GM21723 (cell line): ENCODE results near the gene ATP2A3.

ENCODE experiments used
- ATAC-seq: cut with Tn5 transposase; IDR thresholded peaks from one replicate; pipeline ENCODE4 v1.9.1; 2021; ENCODE audit warnings: mild to moderate bottlenecking, moderate library complexity; ENCODE audit not compliant: unreplicated experiment

The ATP2A3 gene

GRCh38 chr17:3929764-3930163 is 34.5 kb downstream of the ATP2A3 start:
- no peak for ATAC-seq

DNA sequence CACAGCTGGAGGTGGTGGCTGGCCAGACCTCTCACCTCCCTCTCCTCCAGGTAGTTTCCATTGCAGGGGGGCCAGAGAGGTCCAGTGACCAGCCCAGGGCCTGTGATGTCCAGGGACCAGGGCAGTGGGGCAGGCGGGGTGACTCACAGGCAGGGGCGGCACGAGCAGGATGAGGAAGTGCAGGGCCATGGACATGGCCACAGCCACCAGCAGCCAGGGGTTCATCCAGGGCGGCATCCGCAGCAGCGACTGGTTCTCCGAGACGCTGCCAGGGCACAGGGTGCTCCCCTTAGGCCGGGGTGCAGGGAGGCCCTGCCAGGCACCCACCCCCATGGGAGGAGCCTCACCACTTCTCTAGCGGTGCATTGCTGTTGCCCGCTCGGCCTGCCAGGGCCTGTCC is 35.1 kb downstream of the ATP2A3 start:
- ATAC-seq: no peak

DNA sequence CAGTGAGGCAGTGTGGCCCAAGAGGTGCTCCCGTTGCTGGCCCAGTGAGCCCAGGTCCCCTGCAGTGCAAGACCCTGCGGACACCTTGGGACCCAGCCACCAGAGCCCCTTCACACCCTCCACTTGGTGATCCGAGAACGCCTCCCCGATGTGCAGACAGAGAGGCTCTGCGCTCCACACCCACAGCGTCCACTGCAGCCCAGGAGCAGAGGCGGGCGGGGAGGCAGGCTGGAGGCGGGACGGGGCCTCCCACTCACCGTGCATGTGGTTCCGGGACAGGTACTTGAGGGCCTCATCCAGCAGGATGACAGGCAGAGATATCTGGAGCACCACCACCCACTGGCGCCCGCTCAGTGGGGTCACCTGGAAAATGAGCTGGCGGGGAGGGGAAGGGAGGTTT is 35.8 kb downstream of the ATP2A3 start:
- ATAC-seq: no peak

DNA sequence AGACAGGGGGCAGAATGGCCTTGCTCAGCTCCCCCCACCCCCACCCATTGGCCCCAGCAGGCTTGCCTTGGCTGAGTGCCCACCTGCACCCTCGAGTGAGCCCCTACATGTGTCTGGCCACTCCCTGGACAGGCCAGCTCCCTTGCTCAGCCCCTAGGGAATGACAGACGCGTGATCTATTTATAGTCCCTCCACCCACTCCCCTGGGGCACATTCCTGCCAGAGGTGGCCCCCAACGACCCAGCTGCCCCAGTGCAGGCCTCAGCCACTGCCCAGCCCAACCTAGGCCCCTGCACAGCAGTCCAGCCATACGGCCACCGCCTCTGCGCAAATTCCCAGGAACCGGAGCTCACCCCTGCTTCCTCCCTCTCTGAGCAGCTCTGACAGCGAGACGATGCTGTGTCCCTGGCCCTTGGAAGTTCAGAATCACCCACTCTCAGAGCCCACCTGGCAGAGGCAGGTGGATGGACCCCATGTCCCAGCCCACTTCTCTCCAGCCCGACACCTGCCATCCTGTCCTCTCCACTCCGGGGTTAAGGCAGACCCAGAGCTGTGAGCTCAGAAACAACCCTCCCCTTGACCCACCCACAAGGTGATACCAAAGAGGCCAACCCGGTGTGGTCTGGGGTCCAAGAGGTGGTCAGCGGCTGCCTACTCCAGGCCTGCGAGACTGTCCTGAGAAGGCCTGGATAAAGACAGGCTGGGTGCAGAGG is 36.5 kb downstream of the ATP2A3 start:
- no peak for ATAC-seq

DNA sequence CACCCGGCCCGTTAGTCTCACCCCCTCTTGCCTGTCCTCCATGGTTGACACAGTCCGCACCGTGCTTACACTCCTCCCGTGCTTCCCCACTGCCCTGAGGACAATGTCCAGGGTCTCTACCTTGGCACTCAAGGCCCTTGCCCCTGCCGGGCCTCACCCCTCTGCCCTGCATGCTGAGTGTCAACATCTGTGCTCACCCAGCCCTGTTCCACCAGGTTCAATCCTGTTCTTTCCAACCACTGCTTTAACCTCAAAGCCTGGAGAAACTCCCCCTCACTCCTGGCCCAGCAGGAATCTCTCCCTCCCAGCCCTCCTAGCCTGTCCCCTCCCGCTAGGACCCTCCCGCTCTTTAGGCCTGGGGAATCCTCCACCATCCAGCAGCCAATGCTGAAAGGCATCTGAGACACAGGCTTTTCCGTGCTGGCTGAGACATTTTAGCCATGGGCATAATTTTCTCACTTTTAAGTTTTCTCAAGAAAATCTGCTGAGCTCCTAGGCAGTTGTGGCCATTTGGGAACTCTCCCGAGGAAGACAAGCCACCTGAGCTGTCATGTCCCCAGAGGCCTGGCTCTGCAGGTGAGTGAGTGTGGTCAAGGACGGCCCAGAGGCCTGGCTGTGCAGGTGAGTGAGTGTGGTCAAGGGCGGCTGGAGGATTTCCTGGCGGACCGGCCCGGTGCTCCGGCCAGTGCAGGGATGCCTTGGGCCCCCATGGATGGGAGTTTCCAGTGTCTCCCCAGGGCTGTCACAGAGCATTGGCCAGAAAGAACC is 37.2 kb downstream of the ATP2A3 start:
- no peak for ATAC-seq

DNA sequence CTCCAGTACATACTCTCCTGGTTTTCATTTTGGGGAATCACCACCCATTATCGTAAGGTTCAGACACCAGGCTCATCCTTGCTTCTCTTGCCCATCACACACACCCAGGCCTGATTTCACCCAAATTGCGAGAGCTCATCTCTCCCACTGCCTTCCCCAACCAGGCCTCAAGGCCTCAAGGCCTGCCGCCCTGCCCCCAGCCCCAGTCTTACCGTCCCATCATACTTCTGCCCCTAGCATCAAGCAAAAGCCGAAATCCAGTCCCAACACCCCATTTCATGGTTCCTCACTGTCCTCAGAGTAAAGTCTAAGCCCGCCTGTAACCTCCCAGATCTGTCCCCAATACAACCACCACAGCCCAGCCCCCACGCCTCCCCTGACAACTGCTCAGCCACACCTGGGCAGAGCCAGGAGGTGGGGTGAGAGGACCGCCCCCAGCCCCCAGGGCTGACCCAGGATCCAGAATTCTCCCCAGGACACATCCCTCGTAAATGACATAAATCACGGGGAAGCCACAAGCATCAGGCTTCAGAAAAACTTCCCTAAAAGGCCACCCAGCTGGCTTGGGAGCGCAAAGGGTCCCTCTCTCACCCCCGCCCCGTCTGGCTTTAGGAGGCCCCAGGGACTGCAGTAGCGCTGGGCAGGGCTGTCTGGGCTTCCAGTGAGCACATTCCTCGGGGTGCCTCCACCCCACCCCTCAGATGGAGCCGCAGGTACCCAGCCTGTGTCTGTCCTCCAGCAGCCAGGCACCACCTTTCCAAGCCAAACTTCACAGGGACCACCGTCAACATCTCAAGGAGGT is 38.4 kb downstream of the ATP2A3 start:
- ATAC-seq: no peak

DNA sequence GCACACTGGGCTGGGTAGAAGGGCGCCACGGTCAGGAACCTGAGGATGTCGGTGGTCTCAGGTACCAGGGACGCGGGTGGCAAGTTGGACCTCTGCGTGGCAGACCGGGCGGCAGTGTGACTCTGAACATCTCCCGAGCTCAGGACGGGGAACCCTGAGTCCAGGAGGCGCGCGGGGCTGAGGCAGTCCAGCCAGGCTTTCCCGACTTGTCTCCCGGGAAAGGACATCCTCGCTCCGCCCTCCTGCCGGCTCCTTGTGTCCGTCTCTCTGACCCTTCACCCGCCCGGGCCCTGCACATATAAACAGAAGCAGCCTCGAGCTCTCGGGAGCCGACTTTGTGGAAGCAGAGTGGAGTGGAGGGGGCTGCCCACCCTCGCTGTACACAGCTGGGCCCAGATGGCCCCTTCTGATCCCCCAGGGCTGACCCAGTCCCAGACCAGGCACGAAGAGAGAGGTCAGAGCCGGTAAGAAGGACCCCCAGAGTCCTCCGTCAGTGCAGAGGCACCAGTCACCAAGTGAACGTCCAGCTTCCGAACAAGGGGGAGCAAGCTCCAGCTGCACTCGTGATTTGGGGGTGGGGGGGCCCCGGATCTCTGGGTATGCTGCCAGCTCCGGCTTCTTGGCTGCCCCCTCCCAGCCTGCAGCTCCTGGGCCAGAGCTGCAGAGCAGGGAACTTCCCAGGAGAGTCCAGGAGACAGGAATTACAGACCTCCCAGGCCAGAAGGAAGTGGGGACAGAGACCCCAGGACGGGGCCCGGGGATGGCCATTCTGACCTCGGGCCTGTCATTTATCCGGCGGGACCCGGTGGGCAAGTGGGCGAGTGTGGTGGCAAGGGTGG is 39.5 kb downstream of the ATP2A3 start:
- no peak for ATAC-seq

DNA sequence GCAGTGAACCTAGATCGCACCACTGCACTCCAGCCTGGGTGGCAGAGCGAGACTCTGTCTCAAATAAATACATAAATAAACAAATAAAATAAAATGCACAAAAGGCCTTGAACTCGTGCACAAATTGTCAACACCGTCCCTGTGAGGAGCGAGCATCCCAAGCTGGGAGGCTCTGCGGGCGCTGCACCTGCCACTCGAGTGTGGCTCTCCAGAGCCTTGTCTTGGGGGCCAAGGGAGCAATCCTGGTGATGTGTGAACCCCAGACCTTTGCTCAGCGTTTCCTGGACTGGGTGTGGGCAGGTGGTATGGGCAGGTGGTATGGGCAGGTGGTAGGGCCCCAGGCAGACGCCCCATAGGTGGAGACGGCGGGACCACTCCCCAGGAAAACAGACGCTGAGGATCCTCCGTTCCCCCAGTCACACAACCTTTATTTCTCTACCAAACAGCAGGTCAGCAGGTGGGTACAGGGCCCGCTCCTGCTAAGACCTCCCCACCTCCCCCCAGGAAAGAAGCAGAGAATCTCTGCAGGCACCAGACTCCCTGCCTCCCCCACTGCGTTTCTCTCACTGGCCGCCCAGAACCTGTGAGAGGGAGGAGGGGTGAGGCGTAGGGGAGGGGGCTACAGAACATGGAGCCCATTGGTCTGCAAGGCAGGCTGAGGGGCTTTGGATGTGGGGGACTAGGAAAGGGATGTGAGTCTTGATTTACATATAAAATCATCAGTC is 40.6 kb downstream of the ATP2A3 start:
- no peak for ATAC-seq

DNA sequence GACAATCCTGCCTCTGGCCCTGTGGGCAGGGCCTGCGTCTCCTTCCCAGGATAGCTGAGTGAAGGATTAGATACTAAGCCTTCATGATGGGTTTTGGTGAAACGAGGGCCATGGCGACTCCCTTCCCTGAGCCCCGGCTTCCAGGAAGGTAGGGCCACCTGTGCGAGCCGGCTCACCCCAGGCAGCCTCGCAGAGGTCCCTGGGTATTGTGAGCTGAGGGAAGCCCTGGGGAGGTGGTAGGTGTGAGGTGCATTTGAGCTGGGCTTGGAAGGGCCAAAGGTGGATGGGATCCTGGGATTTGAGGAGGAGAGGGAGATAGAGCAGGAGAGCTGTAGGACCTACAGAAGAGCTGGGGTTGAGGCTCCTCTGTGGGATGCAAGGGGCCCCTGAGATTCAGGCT is 41.5 kb downstream of the ATP2A3 start:
- no peak for ATAC-seq

DNA sequence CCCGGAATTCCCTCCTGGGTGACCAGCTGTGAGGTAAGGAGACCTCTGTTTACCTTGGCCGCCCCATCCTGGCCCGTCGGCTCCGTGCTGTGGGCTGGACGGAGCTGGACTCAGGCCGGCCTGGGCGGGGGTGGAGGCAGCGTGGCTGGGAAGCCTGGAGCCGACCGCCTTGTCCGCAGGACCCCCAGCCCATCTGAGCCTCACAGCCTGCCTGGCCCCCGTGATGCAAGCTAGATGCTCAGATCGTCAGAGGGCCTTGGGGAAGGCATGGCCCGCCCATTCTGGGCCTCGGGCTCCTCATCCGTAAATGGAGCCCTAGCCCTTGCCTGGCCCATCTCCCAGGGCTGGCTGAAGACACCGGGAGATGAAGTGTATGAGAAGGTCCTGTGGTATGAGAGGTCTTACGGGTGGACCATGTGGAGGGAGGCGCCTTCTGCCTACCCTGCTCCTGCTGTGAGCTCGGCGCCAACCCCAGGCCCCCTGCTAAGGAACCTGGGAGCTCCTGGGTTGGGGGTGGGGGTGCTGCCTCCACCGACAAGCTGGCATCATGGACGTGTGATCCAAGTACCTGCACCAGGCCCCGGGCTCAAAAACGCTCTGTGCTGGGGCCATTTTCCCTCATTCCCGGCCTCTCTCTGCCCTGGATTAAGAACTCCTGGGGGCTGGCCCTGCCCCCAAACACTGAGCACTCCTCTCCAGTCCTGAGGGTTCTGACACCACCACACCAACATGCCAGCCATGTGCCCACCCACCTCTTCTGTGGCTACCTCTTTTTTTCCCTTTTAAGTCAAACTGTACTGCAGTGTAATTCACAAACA is 42.5 kb downstream of the ATP2A3 start:
- ATAC-seq: no peak

GRCh38 chr17:3921006-3921405 is 43.2 kb downstream of the ATP2A3 start:
- ATAC-seq: no peak

DNA sequence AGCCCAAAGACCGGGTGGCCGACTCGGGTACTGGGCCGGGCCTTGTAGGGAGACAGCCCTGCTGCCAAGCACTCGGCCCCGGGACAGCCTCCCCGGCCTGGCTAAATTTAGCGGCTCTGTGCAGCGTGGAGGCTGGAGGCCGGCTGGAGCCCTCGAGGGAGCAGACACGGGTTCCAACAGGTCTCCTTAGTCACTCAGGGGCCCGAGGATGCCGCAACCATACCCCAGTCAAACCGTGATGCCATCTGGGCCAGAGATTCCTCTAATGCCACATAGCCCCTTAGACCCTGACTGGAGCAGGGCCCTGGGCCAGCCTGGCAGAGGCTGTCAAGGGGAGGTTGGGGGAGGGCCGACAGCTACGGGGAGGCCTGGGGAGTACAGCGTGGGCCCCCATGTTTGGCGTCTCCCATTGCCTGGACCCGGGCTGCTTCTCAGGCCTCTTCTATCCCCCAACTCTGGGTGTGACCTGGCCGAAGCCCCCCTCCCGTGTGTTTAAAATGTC is 45.1 kb downstream of the ATP2A3 start:
- no peak for ATAC-seq

GRCh38 chr17:3918372-3919122 is 45.7 kb downstream of the ATP2A3 start:
- no peak for ATAC-seq

DNA sequence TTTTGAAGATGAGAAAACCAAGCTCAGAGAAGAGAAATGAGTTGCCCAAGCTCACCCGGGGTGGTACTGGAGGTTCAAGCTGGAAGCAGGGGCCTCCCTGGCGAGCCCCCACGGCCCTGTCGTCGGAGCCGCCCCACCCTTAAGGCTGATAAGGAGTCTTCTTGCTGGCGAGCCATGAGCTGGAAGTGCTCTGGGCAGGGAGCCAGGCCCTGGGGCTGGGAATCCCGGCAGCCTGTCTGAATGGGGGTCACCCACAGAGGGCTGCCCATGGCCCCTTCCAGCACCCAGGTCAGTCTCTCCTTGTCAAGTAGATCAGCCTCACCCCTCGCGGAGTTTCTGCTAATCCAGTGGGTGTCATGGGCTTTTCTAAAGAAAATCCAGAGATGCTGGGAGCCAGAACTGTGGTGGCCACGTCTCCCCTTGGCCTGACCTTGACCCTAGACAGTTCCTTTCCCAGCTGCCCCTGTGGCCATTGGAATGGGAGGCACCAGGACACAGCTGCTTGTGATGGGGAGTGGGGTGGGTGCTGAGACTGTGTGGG is 46.8 kb downstream of the ATP2A3 start:
- no peak for ATAC-seq

DNA sequence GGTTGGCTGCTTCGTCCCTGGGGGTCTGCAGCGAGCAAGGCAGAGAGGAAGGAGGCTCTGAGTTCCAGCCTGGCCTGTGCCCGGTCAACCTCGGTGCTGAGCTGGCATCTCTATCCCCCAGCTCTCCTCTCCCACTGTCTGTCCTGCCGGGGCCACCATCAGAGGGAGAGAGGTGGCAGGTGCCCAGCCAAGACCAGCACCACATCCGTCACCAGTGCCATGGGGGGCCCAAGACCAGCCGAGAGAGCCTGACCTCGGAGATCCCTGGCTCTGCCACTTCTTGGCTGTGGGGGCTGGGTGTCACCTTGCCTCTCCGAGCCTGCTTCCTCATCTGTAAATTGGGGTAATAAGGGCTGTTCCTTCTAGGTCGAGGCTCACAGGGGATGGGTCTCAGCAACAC is 47.4 kb downstream of the ATP2A3 start:
- ATAC-seq: no peak

DNA sequence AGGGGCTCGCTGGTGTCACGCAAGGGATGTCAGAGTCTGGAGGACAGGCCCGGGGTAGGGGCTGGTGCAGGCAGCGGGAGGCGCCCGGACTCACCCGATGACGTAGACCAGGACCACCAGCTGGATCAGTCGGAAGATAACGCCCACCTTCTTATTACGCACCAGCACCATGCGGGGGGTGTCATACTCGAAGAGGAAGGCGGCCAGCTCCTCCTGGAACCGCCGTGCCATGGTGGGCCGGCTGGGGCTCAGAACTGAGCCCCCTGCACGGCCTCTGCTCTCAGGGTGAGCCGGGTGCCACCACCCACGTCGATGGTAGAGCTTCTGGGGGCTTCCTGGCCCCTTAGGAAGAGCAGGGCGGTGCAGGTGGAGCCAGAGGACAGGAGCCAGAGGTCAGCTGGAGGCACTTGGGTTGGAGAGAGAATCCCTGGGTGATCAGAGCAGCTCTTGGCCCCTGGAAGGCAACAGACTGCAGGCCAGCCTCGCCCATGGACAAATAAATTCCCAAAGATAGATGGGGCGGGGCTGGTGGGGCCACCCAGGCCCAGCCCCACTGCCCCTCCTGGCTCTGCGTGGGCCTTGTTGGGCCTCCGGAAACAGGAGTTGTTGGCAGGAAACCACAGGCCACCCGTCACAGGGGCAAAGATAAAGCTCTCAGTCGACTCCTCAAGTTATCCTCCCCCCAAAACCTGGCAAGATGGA is 48.1 kb downstream of the ATP2A3 start, which contains the start of gene P2RX1:
Gene P2RX1 (minus strand): TSS at position 471 of the 702 bp plus-strand sequence. CDS start 240 bp downstream, at position 231.
- ATAC-seq: no peak

GRCh38 chr17:3915581-3915994 is 48.6 kb downstream of the ATP2A3 start:
- no peak for ATAC-seq
